ENCODE measurements around the gene GULP1.

GULP1 gene

DNA sequence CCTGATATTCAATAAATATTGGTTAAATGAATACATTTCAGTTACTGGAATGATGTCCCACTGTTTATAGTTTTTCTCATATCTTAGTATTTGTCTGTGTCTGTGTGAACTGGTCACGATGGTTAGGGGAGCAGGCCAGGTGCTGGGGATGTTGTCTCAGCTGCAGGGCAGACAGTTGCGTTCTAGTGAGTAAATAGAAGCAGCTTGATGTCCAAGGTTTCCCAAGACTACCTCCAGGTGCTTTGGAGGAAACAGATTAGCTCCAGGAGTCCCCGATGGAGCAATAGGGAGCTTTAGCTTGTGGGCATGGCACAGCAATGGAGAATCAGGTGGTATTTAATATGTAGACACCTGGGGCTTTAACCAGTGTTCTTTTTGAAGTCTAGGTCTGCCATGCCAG, 75.5 kb downstream of the GULP1 start:
- no peak for DNase-seq (ENCODE audit: low read depth in 2 of 2)

DNA sequence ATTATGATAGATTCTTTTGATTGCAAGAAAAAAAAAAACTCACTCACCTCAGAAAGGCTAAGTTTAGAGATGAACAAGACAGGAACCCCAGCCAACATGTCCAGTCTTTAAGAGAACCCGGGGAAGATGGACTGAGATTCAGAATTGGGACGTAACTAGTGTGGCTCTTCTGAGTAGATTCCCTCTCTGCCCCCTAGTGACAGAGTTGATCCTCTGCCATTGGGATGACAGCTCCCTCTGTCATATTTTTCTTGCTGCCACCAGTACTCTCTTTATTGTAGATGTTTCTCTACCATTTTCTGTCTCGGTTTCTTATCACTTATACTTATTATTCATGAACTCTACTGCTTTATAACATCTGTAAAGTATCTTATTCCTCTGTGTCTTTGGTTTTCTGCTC, 77.7 kb downstream of the GULP1 start:
- DNase-seq (ENCODE audit: low read depth in 2 of 2) = no peak

DNA sequence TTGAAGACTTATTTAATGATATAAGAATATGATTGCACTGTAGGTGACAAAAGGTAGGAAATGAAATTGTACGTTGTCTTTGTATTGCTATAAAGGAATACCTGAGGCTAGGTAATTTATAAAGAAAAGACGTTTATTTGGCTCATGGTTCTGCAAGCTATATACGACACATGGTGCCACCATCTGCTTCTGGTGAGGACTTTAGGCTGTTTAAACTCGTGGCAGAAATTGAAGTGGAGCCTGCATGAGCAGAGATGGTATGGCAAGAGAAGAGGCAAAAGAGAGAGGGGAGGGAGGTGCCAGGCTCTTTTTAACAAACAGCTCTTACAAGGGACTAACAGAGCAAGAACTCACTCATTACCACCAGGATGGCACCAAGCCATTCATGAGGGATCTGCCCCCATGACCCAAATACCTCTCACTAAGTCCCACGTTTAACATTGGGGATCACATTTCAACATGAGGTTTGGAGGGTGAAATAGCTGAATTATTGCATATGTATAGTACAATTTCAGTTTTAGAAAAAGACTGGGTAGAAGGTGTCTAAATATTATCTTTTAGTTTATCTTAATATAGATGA, 86.8 kb downstream of the GULP1 start:
- DNase-seq (ENCODE audit: low read depth in 2 of 2) = no peak

DNA sequence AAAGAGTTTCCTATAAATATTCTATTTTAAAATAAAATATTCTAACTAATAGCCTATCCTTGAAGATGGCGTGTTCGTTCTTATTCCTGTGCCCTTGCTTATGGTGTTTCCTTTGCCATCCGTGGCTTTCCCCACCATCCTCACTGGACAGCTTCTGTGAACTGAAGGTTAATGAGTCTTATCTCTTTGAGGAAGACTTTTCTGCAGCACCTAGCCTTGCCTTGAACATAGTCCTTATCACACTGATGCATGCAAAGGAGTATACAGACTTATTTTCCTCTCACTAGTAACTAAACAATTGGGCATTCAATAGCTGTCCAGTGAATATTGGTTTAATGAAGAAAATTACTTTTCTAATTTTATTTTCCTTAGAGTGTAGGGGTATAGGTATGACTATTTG, 88.1 kb downstream of the GULP1 start:
- no peak for DNase-seq (ENCODE audit: low read depth in 2 of 2)

DNA sequence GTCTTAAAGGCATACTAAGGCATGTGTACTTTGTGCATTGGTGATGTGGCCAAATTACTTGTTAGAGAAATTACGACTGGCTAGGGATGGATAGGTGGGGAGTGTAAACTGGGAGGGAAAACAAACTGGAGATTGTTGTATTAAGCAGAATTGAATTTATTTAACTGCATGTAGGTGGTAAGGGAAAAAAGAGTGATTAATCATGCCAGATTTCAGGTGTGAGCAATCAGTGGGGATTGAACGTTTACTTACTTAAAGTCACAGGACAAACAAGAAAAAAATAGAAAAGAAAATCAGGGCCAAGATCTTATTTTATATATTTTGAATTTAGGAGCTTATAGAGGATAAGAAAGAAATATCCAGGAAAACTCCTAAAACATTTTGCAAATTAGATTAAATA, 88.6 kb downstream of the GULP1 start:
- DNase-seq (ENCODE audit: low read depth in 2 of 2) = no peak

DNA sequence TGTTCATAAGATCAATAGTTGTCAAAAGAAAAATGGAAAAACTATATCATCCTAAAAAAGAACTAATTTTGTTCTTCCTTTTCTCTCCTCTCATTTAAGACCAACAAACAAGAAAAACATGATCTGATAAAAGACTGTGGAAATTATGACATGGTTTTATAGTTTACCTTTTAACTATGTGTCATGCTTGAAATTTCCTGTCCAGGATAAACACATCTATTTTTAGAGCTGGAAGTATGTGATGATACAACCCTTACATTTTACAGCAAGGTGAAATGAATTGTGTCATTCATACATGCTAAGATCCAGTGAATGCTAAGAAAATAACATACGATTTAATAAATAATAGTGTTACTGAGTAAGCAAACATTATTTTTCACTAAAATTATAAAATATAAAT, 89.9 kb downstream of the GULP1 start:
- DNase-seq (ENCODE audit: low read depth in 2 of 2) = no peak

DNA sequence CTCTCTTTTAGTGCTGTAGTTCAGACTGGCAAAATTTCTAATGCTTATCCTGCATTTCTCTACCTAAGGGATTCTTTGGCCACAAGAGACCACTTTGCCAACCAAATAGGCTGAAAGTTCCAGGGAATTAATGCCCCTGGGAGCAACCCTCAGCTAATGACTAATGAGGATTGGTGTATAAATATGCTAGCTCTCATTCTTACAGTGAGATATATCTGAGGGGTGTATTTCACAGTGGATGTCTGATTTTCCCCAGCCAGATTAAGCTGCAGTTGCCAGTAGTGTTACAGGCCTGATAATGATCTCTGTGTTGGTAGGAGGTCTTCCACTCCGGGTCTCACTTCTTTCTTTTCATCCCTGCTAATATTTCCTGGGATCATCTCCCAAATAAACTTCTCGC, 90.4 kb downstream of the GULP1 start:
- DNase-seq (ENCODE audit: low read depth in 2 of 2) = no peak

DNA sequence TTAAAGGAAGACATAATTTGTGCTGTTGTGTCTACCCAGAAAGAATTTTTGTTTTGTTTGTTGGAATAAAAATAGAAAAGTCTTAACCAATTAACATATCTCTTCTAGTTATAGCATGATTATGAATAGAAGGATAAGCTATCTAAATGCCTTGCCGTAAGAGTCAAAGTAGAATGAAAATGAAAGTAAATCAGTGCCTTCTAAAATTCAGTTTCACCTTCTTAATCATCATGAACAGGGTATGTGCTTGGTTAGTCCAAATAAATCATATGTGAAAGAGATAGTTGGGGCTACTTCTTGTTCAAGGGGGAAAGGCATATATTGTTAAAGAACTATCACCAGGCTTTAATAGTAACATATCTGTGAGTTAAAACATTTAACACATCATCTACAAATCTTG, 91.5 kb downstream of the GULP1 start:
- DNase-seq (ENCODE audit: low read depth in 2 of 2) = no peak

DNA sequence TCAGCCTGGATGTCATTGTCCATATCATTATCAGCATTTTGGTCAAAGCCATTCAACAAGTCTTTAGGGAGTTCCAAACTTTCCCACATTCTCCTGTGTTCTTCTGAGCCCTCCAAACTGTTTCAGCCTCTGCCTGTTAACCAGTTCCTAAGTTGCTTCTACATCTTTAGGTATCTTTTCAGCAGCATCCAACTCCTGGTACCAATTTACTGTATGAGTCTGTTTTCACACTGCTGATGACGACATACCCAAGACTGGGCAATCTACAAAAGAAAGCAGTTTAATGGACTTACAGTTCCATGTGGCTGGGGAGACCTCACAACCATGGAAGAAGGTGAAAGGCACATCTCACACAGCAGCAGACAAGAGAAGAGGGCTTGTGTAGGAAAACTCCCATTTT, 94.2 kb downstream of the GULP1 start:
- DNase-seq (ENCODE audit: low read depth in 2 of 2) = no peak

DNA sequence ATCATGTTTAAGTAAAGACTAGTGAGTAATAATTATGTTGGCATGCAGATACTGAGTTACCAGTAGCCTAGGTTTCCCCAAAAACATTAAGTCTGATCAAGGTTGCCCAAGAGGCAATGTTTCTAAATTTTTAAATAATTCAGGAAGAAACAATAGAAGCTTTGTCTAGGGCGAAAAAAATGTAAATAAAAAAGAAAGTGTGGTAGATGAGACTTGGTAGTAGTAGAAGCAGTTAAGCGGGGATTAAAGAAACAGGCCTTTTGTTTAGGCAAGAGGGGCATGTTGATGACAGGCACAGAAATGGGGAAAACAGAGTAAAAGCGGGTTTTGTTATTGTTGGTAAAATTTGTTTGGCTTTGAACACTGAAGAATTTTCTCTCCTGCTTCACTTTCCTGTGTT, 97.2 kb downstream of the GULP1 start:
- DNase-seq (ENCODE audit: low read depth in 2 of 2) = no peak

DNA sequence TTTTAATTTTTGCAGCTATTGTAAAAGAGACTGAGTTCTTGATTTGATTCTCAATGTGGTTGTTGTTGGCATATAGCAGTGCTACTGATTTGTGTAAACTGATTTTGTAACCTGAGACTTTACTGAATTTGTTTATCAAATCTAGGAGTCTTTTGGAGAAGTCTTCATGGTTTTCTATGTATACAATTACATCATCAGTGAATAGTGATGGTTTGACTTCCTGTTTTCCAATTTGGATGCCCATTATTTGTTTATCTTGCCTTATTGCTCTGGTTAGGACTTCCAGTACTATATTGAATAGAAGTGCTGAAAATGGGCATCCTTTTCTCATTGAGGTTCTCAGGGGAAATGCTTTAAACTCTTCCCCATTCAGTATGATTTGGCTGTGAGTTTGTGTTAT, 99.7 kb downstream of the GULP1 start:
- DNase-seq (ENCODE audit: low read depth in 2 of 2) = no peak

DNA sequence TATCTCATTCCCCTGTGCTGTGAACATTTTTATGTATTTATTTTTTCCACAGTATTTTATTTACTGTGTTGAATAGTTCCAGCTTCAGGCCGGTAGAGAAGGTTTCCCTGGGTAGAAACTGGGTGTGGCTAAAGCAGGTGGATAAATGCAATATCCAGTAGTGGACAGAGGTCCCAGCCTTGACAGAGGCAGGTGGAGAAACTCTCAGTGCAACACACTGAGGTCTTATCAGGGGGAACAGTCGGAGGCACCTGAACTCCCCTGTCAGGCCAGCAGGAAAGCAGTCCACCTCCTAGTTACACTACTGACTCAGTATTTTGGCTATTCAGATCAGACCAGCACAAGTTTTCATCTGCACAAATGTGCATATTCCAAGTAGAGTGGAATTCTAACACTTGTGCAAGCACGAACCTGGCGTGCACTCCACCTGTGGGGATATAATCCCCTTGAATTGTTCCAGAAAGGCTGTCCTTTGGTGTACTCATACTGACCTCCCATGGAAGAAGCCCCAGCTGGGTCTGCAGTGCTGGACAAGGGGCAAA, 103.3 kb downstream of the GULP1 start:
- DNase-seq (ENCODE audit: low read depth in 2 of 2) = no peak

DNA sequence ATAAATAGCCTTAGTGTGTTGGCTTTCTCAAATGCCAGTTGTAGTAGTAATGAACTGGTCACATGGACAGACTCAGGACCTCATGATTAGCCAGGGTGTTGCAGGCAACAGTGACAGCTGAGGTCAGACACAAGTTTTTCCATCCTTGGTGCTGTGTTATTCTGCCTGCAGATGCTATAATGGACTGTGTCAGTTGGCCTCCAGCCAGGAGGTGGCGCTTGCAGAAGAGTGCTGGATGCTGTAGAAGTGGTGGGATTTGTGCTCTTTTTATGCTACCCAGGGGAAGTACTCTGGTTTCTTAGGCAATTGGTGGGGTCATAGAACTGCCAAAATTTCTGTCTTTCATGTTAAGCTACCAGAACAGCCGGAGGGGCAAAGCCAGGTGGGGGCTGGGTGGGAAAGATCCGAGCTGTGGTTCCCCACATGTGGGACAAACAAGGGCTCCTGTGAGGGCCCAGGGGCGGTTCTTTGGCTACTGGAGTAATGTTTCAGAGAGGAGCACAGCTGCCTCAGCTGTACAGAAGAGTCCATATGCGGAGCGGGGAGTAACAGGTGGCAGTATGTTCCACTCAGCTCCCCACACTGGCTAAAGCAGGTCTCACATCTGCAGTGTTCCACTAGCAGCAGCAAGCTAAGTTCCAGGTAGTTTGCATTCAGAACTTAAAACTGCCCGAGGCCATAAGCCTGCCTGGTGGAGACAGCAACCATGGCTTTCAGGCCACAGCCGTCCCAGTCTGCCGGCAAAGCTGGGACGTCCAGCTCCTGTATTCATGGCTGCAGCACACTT, 104.4 kb downstream of the GULP1 start:
- no peak for DNase-seq (ENCODE audit: low read depth in 2 of 2)

DNA sequence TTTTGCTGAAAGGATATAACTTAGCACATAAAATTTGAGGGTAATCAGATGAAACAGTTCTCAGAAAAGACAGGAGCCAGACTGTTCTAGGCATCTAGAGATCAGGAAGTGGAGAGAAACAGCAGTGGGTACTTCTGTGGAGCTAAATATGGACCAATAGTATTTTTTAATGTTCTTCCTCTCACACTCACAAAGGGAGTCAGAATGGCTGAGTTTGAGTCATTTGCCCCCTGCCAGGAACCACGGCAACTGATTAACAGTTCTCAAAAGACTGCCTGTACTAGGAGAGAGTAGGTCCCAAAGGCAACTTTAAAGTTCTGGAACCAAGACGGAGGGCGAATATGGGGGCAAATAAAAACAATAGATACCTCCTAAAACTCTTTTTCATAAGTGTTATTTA, 107.5 kb downstream of the GULP1 start:
- no peak for DNase-seq (ENCODE audit: low read depth in 2 of 2)

DNA sequence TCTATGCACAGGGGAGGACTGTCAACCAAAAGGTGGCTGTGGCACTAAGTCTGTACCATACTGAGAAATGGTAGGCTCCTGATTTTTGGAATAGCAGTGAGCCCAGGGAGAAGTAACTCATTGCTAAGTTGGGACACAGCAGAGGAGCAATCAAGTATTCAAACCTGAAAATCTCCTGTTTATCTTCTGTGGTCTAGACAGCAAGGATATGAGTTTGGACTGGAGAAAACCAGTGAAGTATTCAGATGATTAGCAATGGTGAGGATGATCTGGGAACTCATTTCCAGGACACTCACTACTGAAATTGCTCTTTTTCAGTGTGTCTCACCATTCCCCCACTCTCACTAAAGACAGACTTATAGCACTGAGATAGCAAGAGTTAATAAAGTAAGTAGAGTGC, 112.0 kb downstream of the GULP1 start:
- DNase-seq (ENCODE audit: low read depth in 2 of 2) = no peak

DNA sequence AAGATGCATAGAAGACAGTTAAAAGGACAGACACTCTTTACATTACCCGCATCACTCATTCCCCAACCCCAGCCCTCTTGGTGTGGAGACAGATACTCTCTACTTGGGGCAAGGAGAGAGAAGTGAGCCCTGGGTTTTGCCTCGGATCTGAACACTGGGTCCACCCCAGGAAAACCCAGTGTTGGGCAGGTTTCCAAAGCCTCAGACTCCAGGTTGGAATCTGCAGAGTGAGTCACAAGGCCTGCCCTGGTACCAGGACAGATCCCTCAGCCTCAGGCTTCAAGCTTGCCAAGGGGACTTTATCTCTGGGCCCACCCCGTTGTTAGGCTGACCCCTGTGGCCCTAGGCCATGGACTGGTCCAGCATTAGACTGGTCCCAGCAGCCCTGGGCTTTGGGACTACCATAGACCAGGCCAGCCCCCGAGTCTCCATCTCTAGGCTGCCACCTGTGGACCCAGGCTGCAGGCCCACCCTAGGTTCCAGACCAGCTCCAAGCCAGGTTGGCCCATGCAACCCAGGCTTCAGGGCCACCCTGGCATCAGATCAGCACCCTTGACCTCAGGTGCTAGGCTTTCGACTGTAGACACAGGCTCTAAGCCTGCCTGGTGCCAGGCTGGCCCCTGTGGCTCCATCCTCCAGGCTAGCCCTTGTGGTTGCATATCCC, 112.8 kb downstream of the GULP1 start:
- no peak for DNase-seq (ENCODE audit: low read depth in 2 of 2)

DNA sequence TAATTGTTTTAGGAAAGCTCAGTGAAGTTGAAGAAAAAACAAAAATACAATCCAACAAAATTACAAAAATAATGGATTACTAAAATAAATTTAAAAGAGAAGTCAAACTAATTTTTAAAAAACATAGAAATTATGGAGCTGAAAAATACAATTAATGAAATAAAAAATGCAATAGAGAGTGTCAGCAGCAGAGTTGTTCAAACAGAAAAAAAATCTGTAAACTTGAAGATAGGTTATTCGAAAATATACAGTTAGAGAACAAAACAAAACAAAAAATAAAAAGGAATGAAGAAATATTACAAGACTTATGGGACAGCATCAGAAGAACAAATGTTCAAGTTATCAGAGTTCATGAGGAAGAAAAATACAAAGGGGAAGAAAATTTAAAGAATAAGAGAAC, 114.7 kb downstream of the GULP1 start:
- DNase-seq (ENCODE audit: low read depth in 2 of 2) = no peak

DNA sequence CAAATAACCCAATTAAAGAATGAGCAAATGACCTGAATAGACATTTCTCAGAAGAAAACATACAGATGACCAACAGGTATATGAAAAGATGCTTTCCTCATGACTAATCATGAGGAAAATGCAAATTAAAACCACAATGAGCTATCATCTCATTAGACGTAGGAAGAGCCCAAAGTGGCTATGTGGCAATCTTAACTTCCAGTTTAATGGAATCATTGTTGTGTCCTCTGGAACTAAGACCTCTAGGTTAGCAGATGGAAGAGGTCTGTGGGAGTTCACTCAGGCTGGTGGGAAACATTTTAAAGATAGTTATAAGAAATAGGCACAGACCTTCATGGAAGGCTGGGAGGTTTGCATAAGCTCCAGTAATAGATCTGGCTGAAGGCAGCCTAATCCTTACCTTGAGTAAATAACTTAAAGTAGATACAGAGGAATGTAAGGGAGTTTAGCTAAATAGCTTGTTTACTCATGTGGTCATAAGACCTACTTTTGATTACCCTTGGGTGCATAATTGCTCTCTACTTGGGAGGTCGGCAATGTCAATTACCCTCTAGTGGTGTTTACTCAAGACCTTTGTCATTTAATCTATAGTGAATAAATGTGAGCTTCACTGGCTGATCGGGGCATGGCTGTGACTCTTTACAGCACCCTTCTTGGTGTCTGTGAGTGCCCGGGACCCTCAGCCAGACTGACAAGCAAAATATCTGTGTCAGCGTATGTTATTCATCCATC, 119.0 kb downstream of the GULP1 start:
- DNase-seq (ENCODE audit: low read depth in 2 of 2) = no peak

DNA sequence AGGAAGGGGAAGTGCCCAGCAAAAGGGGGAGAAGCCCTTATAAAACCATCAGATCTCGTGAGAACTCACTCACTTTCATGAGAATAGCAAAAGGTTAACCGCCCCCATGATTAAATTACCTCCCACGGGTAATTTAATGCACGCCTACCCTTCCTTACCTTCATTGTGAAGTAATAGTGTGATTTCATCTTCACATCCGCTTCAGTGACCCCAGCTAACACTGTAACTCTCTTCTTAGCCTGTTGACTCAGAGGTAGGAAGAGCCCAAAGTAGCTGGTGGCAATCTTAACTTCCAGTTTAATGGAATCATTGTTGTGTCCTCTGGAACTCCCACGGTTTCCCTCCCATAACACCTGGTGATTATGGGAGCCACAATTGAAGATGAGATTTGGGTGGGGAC, 120.5 kb downstream of the GULP1 start:
- no peak for DNase-seq (ENCODE audit: low read depth in 2 of 2)

DNA sequence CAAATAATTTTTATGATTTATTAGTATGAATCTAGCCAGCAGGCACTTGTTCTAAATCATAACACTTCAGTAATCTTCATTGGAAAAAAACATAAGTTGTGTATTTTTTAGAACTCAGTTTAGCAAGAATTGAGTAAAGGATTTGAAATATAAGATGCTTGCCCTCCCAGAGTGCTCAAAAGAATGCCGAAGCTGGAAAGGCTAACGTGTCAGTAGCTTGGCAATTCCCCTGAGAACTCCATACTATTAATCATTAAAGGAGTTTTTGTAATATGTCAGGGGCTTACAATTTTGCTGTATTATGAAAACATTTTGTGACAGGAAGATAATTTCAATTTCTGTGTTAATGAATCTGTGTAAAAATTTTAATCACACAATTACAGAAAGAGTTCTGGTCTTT, 122.7 kb downstream of the GULP1 start:
- DNase-seq (ENCODE audit: low read depth in 2 of 2) = no peak

DNA sequence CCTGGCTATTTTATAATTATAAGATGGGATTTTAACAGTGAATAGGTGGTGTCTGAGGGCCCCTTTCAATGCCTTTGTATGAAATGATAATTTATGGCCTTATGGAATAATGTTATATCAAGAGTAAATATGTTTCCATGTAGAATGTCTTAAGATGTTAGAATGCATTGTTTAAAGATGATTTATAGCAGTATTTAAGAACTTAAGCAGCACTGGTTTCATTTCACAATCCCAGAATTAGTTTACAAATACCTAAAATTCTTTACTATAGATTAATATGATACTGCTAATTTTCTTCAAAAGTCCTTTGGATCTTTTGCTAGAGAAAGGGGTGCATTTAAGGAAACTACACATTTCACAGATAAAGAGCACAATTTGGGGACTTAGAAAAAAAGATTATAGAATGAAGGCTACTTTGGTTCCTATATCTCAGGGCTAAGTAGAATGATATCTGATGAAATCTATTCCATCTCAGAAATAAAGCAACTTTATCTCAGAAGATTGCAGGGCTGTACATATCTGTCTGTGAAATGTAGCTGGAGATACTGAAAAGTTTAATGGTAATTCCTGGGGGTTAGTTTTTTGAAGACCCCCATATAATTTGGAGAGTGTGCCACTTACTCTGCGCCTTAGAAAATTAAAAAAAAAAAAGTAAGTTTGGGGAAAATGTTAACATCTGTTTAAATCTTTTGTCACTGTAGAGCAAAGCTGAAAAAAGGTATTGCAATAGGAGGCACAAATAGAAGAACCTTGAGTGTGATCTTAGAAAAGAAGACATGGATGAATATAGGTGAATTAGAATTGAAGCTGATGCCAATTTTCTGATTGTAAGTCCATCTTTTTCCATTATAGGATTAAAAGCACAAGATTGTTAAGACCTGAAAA, 123.4 kb downstream of the GULP1 start:
- no peak for DNase-seq (ENCODE audit: low read depth in 2 of 2)

DNA sequence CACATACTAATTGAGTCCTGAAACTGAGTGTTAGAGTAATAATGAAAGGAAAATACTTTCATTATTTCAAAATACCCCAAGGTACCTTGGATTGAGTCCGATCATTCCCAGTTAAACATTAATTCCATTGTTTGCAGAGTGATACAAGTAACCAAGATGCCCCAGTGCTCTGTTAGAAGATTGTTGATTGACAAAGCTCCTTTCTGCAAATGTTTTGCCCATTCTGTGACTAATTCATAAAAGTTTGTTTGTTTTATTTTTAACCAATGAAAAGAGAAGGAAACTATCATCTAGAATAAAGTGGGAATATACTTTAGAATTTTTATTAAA, 124.0 kb downstream of the GULP1 start:
- DNase-seq (ENCODE audit: low read depth in 2 of 2) = no peak
